EL (cell line): ENCODE measurements around the gene TRRAP.
A peak's percentile ranks its signal among the peaks of the same experiment; 100 is the strongest.
"Not testable (repeated sequence)": the region's sequence is repeated elsewhere in the genome, so short reads cannot be mapped to it uniquely, and the experiment has no call there.

Experiments
- DNase-seq: peaks from one replicate; pipeline ENCODE4 v3.0.0-alpha.2; 2016

The TRRAP gene

DNA sequence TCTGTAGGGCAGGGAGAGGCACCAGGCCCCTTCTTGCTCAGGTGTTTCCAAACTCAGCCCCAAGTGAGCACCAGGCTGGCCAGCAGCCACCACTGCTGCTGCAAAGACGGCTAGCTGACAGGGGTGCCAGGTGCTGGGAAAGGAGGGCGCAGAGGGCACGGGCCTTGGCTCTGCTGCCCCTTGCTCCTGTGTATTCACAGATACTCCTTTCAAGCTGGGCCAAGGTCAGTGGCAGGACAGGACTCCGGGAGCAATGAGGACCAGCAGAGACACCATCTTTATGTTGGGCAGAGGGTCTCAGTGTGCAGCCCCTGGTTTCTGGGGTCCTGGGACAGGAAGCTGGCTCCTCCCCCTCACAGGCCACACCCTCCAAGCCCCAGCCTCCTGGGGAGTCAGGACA, 155.4 kb downstream of the TRRAP start:
- no peak for DNase-seq

DNA sequence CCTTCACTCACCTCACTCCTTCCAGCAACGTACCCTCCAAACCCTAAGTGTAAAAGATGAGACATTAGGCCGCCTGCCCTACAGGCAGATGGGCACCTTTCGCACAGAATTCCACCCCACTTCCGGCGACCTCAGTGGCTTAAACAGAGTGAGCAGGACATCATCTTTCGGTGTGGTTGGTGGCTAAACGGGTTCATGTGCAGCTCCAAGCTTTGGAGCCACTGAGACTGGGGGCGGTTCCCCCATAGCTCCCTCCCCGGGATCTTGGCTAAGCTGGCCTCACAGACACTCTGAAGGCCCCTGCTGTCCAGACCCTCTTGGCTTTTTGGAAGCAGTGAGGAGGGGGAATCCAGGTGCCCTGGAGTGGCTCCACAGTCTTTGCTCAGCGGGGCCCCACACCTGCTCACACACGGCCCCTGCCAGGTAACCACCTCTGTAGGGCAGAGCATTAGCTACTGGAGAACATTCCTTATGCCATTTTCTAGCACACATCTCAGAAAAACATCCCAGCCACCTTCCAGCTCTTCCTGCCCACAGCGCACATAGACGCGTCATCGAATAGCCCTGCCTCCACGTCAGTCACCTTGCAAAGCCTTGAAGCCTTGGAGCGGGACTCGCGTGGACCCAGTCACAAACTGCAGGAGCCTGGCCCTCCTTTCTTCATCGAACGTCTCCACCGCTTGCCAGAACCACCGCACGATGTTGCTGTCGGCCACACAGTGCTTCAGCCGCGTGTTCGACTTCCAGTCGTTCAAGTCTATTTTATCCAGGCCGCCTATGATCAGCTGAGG, 156.8 kb downstream of the TRRAP start:
- no peak for DNase-seq

DNA sequence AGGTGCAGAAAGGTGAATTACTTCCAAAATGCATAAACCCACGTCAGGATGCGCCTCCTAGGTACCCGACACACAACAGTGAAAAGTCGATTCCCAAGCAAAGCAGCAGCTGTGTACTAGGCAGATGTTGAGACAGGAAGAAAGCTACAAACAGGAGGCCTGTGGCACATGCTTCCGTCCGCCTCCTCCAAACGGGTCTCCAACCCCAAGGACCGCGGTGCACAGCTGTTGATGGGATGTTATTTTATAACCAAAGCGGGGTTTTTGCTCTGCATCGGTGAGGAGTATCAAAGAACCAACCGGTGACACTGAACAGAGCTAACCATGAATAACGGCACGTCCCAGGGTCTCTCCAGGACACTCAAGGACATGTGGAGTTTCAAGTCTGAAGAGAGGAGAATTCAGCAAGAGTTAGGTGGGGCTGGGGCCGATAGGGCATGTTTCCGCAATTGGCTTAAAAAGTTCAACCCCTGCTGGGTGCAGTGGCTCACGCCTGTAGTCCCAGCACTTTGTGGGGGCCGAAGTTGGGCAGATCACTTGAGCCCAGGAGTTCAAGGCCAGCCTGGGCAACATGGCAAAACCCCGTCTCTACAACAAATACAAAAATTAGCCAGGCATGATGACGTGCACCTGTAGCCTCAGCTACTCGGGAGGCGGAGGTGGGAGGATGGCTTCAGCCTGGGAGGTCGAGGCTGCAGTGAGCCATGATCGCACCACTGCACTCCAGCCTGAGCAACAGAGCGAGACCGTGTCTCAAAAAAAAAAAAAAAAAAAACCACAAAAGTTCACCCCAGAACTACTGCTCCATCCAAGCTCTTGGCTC, 157.6 kb downstream of the TRRAP start:
- no peak for DNase-seq

DNA sequence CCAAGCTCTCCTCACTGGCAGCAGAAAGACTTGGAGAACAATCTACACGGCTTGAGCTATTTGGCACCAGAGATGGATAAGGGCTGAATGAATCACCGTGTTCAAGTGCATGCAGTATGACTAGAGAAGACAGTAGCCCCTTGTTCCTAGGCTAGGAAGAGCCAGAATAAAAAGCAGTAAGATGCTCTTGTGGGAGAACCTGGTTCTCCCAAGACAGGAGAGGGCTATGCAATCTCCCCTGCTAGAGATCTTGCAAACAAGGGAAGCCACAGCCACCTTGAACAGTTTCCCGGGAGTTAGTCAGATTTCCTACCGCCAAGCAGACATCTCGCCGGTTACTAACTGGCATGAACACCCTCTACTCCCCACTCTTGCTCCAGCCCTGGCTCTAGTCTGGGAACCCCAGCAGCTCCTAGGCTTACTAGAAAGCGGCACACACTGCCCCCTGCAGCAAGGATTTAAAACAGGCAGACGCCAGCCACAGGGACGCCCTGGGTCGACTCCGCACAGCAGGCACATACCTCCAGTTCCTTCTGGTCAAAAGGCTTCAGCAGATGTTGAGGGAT, 158.3 kb downstream of the TRRAP start:
- DNase-seq: peak; percentile 12

DNA sequence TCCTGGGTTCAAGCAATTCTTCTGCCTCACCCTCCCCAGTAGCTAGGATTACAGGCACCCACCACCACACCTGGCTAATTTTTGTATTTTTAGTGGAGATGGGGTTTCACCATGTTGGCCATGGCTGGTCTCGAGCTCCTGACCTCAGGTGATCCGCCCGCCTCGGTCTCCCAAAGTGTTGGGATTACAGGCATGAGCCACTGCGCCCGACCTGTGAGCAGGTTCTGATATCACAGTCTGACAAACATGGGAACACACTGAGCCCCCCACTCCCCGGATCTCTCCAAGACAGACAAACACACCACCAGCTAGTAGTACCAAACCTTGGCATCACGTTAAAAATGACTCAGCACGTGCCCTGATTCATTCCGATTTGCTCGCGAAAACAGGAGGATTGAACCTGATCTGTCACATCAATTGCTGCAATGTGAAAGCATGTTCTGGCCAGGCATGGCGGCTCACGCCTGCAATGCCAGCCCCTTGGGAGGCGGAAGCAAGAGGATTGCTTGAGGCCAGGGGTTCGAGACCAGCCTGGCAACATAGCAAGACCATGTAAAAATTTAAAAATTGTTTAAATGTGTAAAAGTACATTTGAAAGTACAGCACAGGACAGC, 159.1 kb downstream of the TRRAP start:
- DNase-seq: no peak

DNA sequence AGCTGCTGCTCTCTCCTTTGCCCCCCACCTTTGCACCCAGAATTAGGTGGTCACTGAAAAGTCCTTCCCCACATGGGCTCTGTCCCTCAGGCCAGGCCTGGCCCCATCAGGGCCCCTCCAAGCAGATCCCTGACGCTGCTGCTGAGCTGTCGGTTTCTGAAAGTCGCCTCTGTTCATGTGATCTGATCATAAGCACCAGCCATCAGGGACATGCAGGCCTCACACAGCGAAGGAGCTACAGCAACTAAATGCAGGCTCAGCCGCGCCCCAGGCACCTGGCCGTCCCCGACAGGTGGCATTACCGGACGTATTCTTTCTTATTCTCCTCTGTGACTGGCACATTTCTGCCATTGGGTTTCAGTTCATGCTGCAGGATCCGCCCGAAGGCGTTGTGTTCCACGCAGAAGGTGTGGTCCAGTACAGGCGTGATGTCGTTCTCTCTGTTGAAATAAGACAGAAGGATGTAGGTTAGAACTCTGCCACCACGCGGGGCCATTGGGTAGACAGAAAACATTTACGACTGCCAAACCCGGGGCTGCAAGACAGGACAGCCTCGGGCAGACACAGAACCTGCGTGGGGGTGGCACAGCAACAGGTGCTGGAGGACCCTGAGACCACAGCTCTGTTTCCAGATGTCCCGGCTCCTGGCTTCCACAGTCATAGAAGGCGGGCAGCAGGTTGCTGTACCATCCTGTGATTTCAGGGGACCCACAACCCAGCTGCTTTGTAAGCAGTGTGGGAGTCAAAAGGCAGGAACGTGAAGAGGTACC, 159.9 kb downstream of the TRRAP start:
- no peak for DNase-seq

DNA sequence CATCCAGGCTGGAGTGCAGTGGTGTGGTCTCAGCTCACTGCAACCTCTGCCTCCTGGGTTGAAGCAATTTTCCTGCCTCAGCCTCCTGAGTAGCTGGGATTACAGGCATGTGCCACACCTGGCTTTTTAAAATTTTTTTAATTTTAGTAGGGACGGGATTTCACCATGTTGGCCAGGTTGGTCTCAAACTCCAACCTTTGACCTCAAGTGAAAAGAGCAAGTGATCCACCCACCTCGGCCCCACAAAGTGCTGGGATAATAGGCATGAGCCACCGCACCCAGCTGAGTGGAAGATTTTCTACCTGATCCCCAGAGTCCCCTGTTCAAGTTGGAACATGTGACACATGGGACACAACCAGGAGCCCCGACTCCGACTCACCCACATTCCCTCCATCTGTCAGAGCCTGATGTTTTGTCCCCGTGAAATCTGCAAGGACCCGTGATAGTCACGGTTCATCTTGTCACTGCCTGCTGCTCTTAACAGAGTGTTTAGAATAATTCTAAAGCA, 161.1 kb downstream of the TRRAP start:
- DNase-seq: no peak

DNA sequence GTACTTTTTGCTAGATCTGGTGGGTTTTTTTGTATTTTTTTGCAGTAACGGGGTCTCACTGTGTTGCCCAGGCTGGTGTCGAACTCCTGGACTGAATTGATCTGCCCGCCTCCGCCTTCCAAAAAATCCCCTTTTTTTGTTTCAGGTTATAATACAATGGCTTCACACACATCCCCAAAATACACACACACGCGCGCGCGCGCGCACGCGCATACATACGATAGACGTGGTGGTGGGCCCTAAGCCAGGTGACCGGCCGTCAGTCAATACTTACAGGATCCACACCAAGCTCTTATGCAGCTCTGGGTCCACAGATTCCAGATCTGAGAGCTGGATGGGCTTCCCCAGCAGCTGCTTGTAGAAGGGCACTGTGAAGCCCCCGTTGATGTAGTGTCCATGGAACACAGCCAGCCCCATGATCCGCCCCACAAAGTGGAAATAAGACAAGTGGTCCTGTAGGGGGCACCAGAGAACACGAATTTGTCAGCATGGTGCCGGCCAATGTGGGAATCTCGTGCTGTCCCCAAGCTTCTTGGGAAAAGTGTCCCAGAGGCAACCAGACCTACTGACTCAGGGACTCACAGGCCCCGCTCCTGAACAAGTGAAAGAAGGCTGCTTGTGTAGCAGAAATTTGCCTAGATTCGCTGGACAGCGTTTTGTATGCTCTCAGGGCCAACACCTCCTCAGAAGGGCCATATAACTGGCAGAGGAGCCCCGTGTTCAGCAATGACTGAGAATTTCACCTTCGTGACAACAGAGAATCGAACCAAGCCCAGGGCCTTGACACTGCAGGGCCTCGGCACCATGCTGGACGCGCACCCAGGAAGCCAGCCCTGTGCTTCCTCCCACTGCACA, 162.0 kb downstream of the TRRAP start:
- DNase-seq: peak; percentile 83

DNA sequence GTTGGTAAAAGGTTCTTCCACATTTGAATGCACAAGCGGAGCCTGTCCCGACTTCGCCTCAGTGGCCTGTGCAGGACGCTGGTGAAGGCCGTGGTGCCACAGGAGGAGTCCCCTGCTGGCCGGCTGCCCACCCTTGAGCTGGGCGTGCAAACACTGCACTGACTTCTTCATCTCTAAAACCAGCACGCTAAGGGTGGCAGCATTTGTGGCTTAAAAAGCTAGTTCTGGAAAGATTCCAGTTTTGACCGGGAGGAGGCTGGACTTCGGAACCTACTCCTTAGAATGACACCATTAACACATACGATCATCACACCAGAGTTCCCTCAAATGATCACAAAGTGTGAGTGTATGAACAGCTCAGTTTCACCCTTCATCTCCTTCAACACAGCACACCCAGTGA, 163.2 kb downstream of the TRRAP start:
- DNase-seq: no peak

DNA sequence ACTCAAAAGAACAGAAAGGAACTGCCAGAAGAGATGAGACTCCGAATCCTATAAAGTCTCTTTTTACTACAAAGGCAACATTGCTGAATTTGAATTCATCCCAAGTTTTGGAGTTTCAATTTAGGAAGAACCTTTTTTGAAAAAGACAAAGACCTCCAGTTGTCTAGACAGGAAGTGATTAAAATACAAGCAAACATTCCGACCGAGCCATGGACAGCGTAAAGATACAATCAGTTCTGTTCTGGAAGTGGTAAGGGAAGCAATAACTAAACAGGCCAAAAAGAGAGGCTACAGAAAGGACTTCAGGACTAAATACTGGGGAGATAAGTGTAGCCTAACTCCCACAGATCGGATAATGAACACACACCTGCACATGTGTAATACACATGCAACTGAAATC, 164.6 kb downstream of the TRRAP start:
- DNase-seq: no peak

DNA sequence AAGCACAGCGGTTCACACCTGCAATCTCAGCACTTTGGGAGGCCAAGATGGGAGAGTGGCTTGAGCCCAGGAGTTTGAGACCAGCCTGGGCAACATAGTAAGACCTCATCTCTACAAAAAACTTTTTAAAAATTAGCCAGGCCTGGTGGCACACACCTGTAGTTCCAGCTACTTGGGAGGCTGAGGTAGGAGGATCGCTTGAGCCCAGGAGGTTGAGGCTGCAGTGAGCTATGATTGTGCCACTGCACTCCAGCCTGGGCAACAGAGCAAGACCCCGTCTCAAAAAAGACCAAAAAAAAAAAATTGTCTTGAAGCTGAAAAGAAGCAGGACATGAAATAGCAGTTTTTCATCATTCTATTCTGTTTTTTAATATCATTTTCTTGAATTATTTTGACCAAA, 166.5 kb downstream of the TRRAP start:
- not testable (repeated sequence) for DNase-seq

DNA sequence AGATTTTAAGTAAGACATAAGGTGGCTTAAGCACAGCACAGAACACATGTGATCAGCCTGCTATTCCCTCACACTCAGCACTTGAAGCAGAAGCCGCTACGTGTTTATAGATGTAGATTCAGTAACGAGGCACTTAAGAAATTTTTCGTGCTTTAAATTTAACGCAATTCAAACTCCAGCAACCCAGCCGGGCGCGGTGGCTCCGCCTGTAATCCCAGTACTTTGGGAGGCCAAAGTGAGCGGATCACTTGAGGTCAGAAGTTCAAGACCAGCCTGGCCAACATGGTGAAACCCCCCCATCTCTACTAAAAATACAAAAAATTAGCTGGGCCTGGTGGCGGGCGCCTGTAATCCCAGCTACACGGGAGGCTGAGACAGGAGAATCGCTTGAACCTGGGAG, 167.9 kb downstream of the TRRAP start:
- DNase-seq: not testable (repeated sequence)

DNA sequence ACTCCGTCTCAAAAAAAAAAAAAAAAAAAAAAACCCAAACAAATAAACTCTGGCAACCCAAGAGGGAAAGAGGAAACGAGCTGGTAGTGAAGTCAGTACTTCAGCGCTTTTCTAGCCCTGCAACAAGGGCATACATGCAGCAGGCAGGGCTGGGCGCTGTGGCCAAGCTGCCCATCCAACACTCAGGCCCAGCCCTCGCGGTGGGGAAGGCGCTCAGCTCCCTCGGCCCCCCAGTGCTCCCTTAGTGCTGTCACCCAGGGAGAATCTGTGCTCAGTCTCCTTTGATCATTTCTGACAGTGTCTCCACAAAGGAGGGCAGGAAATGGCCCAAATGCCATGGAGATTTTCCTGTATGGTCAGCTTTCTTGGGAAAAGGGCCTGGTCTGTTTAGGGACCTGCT, 168.4 kb downstream of the TRRAP start:
- DNase-seq: no peak

DNA sequence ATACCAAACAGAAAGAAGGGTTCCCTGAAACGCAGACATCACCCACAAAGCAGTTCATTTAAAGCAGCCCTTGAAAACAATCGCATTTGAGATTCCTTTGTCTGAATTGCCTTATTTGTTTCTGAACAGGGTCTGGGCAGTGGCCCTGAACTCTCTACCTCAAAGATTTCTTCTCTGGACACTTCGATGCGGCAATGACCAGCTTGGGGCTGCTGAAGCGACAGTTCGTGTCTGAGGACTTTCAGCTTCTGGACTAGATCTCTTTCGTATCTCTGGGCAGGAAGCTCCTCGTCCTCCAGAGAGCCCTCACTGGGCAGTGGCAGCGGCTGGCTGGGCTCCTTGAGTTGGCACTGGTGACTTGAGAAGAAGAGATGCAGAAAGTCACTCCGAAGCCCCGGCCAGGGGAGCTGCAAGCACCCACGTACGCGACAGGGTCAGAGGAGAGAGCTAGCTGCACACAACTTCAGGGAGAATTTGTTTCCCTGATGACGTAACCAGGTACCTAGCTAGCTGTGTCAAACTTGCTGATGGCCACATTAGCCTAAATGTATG, 169.3 kb downstream of the TRRAP start:
- DNase-seq: no peak

DNA sequence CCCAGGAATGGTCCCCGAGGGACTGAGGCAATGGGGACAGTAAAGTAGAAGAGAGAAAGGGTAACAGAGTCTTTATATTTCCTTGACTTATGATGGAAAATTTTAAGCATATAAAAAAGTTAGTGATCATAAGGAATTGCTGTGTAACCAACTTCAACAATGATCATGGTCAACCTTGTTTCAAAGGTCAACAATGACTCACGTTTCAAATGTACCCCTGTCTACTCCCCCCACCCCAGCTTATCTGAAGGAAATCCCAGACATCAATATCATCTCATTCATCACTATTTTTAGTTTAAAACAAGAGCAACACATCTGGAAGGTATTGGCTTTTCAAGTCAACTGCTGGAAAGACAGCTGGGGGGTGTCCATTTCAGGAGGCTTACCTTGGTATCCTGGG, 172.6 kb downstream of the TRRAP start:
- no peak for DNase-seq

DNA sequence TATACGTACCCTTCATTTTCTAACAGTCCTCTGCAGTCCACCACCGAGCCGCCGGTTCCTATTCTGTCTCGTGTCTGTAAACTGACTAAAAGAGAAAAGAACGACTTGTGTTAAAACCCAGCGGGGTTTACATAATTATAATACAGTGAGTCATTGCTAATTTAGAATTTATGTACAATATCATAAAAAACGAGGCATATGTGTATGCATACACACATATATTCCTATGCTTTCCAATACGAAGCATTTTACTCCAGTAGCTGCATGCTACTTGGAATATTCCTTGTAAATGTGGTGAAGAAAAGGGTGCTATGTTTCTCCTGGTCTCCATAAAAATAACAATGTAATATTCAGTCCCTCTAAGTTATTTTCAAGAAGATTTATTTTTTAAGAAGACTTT, 176.4 kb downstream of the TRRAP start:
- no peak for DNase-seq

DNA sequence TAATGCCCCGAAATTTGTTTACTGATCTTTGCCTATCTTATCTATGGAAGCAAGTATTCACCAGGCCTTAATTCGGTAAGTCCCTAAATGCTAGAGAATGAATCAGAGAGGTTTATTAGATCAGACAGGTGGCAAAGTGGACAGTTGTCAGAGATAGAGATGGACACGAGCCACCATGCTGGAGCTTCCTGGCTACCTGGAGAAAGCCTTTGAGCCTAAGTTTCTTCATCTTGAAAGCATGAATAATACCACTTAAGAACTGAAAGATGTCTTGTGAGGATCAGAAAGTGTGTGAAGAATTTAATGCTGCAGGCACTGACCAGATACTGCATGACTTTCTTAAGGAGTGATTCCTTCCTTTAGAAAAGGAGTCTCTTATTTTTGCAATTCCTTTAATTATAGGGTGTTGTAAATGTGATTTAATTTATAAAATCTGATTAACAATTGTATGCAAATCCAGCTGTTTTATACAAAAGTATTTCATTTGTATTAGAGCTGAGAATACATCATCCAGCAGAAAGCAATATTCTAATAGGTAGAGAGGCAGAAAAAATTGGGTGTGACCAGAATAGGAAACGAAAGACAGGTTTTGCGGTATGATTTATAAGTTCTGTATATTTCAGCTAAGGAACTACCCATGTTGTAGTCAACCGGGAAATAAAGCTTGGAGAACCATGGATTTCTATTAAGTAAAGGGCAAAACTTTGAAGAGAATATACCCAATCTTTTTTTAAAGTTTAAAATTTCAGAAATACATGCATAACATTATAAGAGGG, 182.9 kb downstream of the TRRAP start:
- DNase-seq: no peak
